NCI-H1694 treated with DMSO at 0.1 percent for 48 hours (cell line): Measurements from ENCODE around the gene BAZ2A.
"Not testable (repeated sequence)": the region's sequence is repeated elsewhere in the genome, so short reads cannot be mapped to it uniquely, and the experiment has no call there.

Experiments used
- DNase-seq: peaks from one replicate; lab custom pipeline; 2025; lab: John Stamatoyannopoulos, UW

The BAZ2A gene

DNA sequence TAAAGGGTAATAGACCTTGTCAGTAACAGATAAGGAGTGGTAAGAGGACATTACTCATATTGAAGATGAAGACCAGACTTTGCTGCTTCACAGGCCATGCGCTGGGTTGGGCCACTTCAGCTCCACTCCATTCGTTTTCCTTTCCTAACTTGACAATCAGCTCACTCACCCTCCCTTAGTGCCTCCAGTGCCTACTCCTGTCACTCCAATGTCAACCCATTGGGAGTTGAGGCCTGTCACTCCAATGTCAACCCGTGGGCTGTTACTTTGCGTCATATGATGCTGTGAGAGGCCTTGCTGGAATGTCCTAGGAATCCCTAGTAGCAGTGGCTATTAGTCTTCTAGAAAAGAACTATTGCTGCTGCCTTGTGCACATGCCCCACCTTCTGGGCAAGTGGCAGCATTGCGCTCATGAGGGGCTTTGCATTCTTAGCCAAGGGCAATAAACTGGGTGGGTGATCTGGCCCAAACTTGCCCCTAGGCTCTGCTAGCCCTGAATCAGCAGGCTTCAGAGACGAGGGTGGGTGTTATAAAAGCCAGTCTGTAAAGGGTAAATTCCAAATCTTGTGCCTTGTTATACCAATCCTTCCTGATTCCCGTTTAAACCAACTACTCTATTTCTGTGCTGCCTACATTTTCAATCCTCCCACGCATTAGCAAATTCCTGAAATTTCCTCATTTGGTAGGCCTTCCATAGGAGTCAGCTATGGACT, 36.1 kb downstream of the BAZ2A start:
- peak; percentile 15 for DNase-seq

DNA sequence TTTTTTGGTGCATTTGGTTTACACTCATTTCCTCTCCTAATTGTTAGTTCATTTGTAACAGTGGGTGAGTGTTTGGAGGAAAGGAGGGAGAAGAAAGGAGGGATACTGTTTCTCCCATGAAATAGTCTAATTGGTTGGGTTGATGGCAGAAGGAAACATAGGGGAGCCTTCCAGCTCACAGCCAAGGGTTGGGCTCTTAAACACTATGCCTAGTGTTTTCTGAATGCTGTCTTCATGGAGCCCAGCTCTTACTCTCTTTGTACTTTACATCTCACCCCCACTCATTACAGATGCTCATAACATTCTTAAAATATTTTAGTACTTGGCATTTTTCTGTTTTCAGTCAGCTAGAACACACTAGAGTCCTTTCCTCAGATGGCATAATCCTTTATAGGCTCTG, 38.2 kb downstream of the BAZ2A start:
- no peak for DNase-seq

DNA sequence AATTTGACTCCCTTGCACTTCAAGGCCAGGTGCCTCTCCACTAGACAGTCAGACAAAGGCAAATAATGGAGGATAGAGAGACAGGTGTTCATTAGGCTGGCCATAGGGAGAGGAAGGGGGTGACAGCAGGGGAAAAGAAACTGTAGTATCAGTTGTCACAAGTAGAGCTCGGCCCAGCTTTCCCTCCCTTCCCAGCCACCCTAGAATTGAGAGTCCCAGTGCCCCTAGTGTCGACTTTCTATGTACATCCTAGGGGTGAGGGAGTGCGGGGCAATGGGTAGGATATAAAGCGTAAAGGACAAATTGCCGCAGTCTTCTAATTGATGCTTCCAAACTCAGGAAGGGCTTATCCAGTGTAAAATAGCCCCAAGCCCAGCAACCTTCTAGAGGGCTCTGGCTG, 39.0 kb downstream of the BAZ2A start:
- no peak for DNase-seq

DNA sequence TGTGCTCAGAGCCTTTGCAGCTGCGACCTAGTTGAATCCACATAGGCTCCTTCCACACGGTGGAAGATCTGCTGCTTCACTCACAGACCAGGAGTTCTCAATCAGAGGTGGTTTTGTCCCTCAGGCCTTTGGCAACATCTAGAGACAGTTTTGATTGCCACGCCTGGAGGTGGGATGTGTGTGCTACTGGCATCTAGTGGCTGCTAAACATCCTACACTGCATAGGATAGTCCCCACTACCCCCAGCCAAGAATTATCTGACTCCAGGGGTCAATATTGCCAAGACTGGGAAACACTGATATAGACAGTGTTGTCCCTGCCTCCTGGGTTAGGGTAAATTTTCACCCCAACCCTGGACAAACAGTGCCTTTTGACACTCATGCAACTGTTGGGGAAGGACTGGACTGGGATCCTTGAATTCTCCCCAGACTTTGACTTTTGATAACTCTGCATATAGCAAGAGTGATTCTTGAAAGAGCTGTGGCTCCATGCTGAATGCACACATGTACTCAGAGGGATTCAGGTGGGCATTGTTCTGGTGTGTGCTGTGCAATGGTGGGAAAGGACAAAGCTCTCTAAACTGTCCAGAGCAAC, 39.8 kb downstream of the BAZ2A start:
- peak; percentile 8 for DNase-seq

DNA sequence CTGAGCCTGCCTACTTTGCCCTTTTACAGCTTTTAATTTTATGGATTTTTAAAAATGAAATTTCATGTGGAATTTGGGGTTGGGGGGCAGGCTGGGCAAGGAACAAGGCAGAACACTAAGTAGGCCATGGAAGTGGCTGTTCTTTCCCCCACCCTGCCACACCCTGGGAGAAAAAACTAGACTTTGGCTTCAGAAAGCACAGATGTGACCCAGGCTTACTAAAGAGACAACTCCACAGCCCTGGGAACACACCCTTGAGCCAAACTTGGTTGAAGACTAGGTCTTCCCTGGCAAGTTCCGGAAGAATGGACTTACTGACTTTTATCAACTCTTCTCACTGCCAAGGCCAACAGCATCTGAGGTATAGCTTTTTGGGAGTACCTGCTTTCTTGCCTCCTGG, 40.3 kb downstream of the BAZ2A start:
- DNase-seq, result no peak

DNA sequence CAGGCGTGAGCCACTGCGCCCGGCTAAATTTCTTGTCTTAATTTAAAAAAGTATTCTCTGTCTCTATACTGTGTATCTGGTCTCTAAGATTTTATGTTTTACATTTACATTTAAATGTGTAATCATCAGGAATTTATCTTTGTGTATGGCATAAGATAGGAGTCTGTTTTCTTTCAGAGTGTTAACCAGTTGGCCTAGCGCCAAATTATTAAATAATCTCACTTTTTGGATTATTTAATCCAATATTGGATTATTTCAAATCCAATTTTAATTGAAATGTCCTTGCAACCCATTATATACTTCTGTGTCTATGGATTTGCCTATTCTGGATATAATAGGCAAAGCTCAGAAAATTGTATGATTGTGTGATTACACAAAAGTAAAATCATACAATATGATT, 45.0 kb downstream of the BAZ2A start:
- no peak for DNase-seq

DNA sequence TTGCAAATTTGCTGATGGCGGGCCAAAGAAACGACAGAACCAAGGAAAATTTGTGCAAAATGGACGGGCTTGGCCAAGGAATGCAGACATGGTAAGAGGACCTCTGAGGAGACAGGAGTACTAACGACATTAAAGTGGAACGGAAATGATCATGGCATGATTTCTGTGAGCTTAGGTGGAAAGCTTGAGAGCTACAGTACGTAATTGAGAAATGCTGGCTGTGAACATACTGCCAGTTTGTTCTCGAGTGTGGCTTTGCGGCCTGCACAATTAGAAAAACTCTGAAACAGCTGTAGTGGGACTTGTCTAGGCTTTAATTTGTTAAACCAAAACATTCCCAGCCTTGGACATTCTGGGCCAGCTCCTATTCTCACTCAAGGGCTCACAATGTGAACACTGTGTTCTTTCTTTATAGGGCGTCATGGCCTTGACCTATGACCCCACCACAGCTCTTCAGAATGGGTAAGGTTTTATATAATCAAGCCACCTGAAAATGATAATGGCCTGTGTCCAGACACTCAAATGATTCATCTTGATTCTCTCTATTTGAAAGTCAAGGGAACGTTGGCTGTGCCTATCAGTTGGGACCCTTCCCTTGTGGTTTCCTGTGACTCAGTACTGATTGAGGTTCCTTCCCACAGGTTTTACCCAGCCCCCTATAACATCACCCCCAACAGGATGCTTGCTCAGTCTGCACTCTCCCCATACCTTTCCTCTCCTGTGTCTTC, 48.5 kb downstream of the BAZ2A start:
- no peak for DNase-seq

DNA sequence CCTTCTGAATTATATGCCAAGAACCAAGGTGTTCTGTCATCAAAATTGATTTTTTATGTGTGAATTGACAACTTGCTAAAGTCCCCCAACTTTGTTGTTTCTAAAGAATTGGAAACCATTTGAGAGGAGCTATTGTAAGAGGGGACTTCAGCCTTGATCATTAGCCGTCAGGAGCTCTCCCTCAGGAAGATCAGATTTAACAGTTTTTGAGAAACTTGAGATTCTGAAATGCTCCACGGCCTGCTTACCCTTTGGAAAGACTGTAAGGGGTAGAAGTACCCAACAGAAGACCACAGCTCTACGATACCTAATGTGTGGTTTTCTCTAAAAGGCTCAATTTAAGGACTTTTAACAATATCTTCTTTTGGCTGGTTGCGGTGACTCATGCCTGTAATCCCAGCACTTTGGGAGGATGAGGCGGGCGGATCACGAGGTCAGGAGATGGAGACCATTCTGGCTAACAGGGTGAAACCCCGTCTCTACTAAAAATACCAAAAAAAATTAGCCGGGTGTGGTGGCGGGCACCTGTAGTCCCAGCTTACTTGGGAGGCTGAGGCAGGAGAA, 51.1 kb downstream of the BAZ2A start:
- DNase-seq, result no peak

DNA sequence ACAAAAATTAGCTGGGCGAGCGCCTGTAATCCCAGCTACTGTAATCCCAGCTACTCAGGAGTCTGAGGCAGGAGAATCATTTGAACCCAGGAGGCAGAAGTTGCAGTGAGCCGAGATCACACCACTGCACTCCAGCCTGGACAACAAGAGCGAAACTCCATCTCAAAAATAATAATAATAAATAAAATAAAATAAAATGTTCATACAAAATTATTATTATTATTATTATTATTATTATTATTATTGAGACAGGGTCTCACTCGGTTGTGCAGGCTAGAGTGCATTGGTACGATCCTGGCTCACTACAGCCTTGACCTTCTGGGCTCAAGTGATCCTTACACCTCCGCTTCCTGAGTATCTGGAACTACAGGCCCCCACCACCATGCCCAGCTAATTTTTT, 52.9 kb downstream of the BAZ2A start:
- not testable (repeated sequence) for DNase-seq

DNA sequence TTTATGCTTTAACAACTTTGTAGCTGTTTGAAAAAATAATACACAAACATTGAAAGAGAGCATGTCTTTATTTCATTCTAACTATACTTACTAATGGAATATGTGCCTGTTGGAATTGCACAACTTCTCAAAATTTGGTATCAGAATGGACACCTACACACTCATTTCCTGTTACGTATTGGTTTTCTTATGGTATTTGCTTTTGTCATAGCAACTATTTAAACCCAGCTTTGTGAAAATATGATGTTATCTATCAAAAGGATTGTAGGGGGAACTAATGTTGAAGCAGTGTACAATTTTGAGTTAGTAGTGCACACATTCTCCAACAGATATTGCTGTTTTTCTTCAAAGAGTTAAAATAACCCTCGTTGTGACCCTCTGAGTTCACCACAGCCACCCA, 55.9 kb downstream of the BAZ2A start:
- DNase-seq, result no peak

DNA sequence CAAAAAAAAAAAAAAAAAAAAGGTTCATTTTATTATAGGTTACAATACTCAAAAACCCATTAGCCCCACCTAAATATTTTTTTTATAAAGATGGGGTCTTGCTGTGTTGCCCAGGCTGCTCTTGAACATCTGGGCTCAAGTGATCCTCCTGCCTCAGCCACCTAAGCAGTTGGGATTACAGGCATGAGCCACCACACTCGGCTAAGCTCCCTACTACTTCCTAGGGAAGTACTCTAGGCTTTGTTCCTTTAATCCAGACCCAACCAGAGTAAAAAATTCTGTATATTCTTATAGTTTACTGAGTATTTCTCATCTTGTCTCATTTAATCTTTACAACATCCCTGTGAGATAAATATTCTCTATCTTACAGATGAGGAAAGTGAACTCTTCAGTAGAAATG, 57.8 kb downstream of the BAZ2A start:
- no peak for DNase-seq

DNA sequence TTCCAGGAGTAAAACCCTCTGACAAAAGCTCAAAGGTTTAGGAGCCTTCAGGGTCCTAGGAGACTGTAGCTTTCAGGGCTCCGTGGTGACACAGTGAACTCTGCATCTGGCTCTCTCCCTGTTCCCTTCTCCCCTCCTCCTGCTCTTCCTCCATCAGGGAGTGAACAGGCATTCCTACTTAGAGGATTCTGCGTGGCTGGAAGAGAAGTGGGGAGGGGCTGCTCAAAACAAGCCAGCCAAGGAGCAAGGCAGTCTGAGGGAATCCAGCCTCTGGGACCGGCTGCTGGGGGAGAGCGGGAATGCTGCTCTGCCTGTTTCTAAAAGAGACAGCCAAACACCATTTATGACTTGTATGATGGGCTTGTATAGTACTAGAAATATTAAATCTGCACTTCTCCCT, 59.0 kb downstream of the BAZ2A start:
- no peak for DNase-seq

DNA sequence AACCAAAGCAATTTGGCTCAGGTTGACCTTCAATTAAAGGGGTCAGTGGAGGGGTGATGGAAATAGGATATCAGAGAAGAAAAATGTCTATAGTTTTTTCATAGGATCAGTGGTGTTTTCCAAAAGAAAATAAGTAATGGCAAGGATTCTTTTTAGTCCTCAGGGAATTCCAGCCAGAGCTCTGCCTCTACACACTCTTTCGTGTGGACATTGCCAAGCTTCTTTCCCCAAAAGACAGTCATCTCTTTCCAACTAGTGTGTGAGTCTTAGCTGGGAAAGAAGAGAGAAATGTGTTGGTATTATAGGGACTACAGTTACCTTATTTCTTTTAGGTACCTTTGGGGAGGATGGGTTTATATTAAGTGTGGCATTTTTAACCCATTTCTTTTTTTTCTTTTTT, 62.0 kb downstream of the BAZ2A start:
- no peak for DNase-seq

DNA sequence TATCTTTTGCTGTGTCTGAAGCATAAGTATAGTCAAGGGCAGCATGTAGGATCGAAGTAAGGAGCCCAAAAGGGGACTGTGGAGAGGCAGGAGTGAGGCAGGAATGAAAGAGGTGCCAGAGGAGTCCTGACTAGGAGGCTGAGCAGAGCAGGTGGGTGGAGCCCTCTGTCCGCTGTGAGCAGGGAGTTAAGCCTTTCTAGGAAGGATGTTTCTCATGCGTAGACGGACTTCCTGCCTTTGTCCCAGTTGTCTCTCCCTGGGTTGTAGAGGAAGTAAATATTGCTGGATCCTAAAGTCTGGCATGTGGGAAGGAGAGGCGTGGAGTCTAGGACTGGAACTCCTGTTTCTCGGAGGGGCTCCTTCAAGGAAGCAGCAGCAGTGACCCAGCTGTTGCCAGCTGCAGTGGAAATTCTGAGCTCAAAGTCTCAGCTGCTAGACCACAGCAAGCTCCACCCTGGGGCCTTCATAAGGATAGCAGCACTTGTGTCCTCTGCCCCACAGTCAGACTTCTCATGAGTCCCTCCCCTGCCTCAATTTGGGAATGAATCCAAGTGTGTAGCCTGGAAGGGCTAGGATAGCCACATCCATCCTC, 64.5 kb downstream of the BAZ2A start:
- no peak for DNase-seq

DNA sequence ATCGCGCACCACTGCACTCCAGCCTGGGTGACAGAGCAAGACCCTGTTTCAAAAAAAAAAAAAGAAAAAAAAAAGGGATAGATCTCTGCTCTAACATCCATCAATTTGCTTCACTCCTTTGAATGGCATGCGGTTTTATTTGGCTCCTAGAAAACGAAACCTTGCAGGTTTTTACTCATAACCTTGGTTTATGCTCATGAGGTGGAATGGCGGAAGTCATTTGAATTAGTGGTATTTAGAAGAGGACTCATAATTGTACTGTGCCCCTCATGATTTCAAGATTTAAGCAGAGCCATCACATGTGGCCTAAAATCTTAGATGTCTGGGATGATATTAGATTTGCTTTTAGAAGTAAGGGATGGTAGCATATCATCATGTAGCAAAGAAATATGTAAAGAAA, 79.1 kb downstream of the BAZ2A start:
- no peak for DNase-seq

DNA sequence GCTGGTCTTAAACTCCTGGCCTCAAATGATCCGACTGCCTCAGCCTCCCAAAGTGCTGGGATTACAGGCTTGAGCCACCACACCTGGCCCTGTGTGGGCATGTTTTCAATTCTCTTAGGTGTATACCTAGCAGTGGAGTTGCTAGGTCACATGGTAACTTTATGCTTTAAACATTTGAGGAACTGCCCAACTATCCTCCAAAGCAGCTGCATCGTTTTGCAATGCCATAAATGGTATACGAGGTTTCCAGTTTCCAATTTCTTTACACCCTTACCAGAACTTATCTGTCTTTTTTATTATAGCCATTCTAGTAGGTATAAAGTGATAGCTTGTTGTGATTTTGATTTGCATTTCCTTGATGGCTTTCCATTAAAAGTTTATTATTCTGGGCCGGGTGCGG, 83.4 kb downstream of the BAZ2A start:
- DNase-seq, result no peak
